NCI-H1105 treated with DMSO at 0.1 percent for 48 hours (cell line): ENCODE data around the gene NQO2.
"Not testable (repeated sequence)": the region's sequence is repeated elsewhere in the genome, so short reads cannot be mapped to it uniquely, and the experiment has no call there.

ENCODE experiments used
- DNase-seq: peaks from one replicate; lab custom pipeline; 2025; lab: John Stamatoyannopoulos, UW

Gene NQO2

GRCh38 chr6:3037638-3038365, 38.1 kb downstream of the NQO2 start:
- no peak for DNase-seq

GRCh38 chr6:3039384-3039783, 39.7 kb downstream of the NQO2 start:
- peak; percentile 87 for DNase-seq

- DNase-seq = no peak
Measured at GRCh38 chr6:3041147-3041546, 41.5 kb downstream of the NQO2 start.

GRCh38 chr6:3041606-3042005, 41.9 kb downstream of the NQO2 start:
- DNase-seq = no peak

GRCh38 chr6:3045369-3045768, 45.7 kb downstream of the NQO2 start:
- DNase-seq = peak; percentile 69

- no peak for DNase-seq
Measured at GRCh38 chr6:3045777-3046176, 46.1 kb downstream of the NQO2 start.

GRCh38 chr6:3046295-3046694, 46.6 kb downstream of the NQO2 start:
- DNase-seq = no peak

- DNase-seq = not testable (repeated sequence)
Measured at GRCh38 chr6:3048009-3048408, 48.3 kb downstream of the NQO2 start.

GRCh38 chr6:3052481-3053230, 53.0 kb downstream of the NQO2 start:
- no peak for DNase-seq

GRCh38 chr6:3053231-3053508, 53.5 kb downstream of the NQO2 start:
- DNase-seq = no peak

GRCh38 chr6:3054229-3055157, 54.8 kb downstream of the NQO2 start:
- DNase-seq = peak; percentile 70

- DNase-seq = not testable (repeated sequence)
Measured at GRCh38 chr6:3055158-3055499, 55.4 kb downstream of the NQO2 start.

GRCh38 chr6:3057063-3057770, 57.5 kb downstream of the NQO2 start:
- no peak for DNase-seq

- no peak for DNase-seq
Measured at GRCh38 chr6:3058957-3059356, 59.3 kb downstream of the NQO2 start.

GRCh38 chr6:3060092-3060491, 60.4 kb downstream of the NQO2 start:
- DNase-seq = not testable (repeated sequence)

- no peak for DNase-seq
Measured at GRCh38 chr6:3061501-3061941, 61.8 kb downstream of the NQO2 start.

- not testable (repeated sequence) for DNase-seq
Measured at GRCh38 chr6:3063340-3063732, 63.6 kb downstream of the NQO2 start.

- DNase-seq = peak; percentile 83
Measured at GRCh38 chr6:3063733-3064700, 64.3 kb downstream of the NQO2 start.

GRCh38 chr6:3068329-3069214, 68.9 kb downstream of the NQO2 start, which contains the start of gene RIPK1:
TSS of gene RIPK1 (plus strand) at chr6:3068494. CDS start at chr6:3076824, 8,330 bp downstream.
- peak; percentile 90 for DNase-seq
